Testis (tissue), 3 donors: Measurements from ENCODE around the gene DMRT2. TPM values are rescaled to one million over a fixed set of nuclear protein-coding genes. Genes with fewer than 3 reads are reported as not detected.
A peak's percentile ranks its signal among the peaks of the same experiment; 100 is the strongest.

Experiments used
- DNase-seq: peaks from one replicate; pipeline ENCODE4 v3.0.0-alpha.2; 2019
- H3K27ac ChIP-seq, 2 donors: fragments of 200-600 bp; sonication (generic); one replicate each; pipeline ENCODE4 v1.5.1; 2019
- H3K27me3 ChIP-seq: fragments of 200-600 bp; sonication (generic); one replicate; pipeline ENCODE4 v1.5.1; 2019
- H3K36me3 ChIP-seq: fragments of 200-600 bp; sonication (generic); one replicate; pipeline ENCODE4 v1.5.1; 2017; ENCODE audit warnings: low read depth; ENCODE audit errors: missing control alignments
- H3K4me1 ChIP-seq: fragments of 200-600 bp; sonication (generic); one replicate; pipeline ENCODE4 v1.5.1; 2019
- H3K4me3 ChIP-seq, 2 donors: fragments of 200-600 bp; sonication (generic); one replicate each; pipeline ENCODE4 v1.5.1; 2017 to 2019
- H3K9me3 ChIP-seq: fragments of 200-600 bp; sonication (generic); one replicate; pipeline ENCODE4 v1.5.1; 2017
- CTCF ChIP-seq, 3 experiments: fragments of 450-650 bp in 2 of 3; fragments of 200-600 bp in 1 of 3; sonication (generic) in 1 of 3; IDR thresholded peaks; one replicate each; pipeline ENCODE4 v1.5.1; 2016 to 2019; ENCODE audit warnings: antibody characterized with exemption in 3 of 3, mild to moderate bottlenecking in 2 of 3, moderate library complexity in 1 of 3
- POLR2A ChIP-seq: fragments of 450-650 bp; IDR thresholded peaks from one replicate; pipeline ENCODE4 v1.6.1; 2017; ENCODE audit warnings: antibody characterized with exemption, mild to moderate bottlenecking, moderate library complexity
- WGBS, 2 donors: methylation state at CpG; one replicate each; pipeline ENCODE4 v1.1.5; 2018; 5-methylcytosine and 5-hydroxymethylcytosine counted together
- intact Hi-C: fragments of 100-400 bp; cut with DNase I; formaldehyde crosslinking; loops from one replicate; pipeline ENCODE4 v1.15.1; 2023; ENCODE audit warnings: low total_unique reads
- polyA plus RNA-seq: library from polyadenylated mRNA; stranded (reverse); fragments of 350-450 nt; fragmentation: Illumina TruSeq; extraction: RNeasy Lipid Tissue Mini Kit (QIAGEN cat#74804); gene quantifications from one replicate; pipeline ENCODE4 v1.2.3, GENCODE V29; 2014; ENCODE audit warnings: low read depth, low replicate concordance; ENCODE audit not compliant: insufficient read depth
- total RNA-seq, 2 donors: library from RNA; depleted of rRNA; stranded (reverse); fragments of >200 nt; gene quantifications; one replicate each; pipeline ENCODE4 v1.2.3, GENCODE V29; 2016

Gene DMRT2
- total and polyA plus RNA-seq, 3 donors from 2014 or later = 1.7 to 4.6 (median 2.1) TPM

- H3K4me1 ChIP-seq = peaks cover 8% of the 10 kb centered on the region
- H3K36me3 ChIP-seq = no peaks in the 10 kb centered on the region
- H3K9me3 ChIP-seq = no peaks in the 10 kb centered on the region
- no peak overlapping the region for H3K4me3 ChIP-seq
- TF ChIP-seq POLR2A = no peak
- TF ChIP-seq CTCF (IDR thresholded peaks at IDR 0.05) = no peak
- no peak overlapping the region for H3K27ac ChIP-seq
- intact Hi-C loops = no loop called here
- DNase-seq = no peak
- WGBS, 2 donors = 5 to 14% methylated on average over 2 to 11 of the region's 11 CpGs
- H3K27me3 ChIP-seq = no peaks in the 10 kb centered on the region
These were observed 5.5 kb upstream of the DMRT2 start for GRCh38 chr9:1044643-1045042.

DNA sequence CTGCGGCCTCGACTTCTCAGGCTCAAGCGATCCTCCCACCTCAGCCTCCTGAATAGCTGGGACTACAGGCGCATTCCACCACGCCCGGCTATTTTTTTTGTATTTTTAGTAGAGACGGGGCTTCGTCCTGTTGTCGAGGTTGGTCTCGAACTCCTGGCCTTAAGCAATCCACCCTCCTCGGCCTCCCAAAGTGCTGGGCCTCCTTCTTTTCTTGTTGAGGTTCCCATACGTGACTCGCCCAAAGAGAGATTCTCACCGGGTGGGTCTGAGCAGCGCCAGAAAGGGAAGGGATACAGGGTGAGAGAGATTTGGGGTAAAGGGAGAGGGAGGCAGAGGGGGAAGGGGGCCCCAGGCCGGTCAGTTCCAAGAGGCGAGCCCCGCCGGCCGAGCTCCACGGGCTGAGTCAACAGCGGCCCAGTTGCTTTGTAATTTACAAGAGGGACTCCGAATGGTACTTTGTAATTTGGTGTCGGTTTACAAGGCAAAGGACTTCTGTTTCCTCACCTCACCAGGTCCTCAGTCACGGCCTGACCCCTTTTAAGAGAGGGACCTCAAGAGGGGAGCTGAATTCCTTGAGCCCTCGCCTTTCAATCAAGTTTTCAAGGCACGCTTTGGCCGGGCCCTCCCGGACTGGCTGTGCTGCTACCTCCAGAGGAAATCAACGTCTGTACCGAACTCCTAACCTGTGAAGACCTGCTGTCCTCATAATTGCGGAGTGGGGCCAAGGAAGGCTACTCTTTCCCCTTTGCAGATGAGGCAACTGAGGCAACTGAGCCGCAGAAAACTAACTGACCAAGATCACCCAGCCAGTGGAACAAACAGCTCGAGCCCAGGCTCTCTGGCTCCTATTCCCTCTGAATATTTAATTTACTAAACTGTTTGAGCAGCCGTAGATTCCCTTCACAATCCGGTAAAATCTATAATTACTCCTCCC is 3.3 kb upstream of the DMRT2 start:
- peak overlapping the region in 1 of 2 donors; percentile 27 for H3K4me3 ChIP-seq
- H3K9me3 ChIP-seq = no peaks in the 10 kb centered on the region
- H3K27ac ChIP-seq = no peak overlapping the region
- no peak for DNase-seq
- WGBS, 2 donors = 8 to 12% methylated on average over 30 to 36 of the region's 36 CpGs
- TF ChIP-seq POLR2A (no peak), CTCF (IDR thresholded peaks at IDR 0.05) (no peak)
- H3K4me1 ChIP-seq = peaks cover 8% of the 10 kb centered on the region
- H3K27me3 ChIP-seq = no peaks in the 10 kb centered on the region
- H3K36me3 ChIP-seq = no peaks in the 10 kb centered on the region
- intact Hi-C loops = no loop called here

GRCh38 chr9:1047591-1048230 is 2.4 kb upstream of the DMRT2 start:
- DNase-seq = no peak
- Histone ChIP-seq H3K4me3 (peak overlapping the region in 1 of 2 donors; percentile 27), H3K36me3 (no peaks in the 10 kb centered on the region), H3K4me1 (peaks cover 12% of the 10 kb centered on the region), H3K27ac (no peak overlapping the region), H3K27me3 (no peaks in the 10 kb centered on the region), H3K9me3 (no peaks in the 10 kb centered on the region)
- 1 to 3% methylated on average over 16 to 23 of the region's 23 CpGs for WGBS, 2 donors
- intact Hi-C loops = no loop called here
- TF ChIP-seq CTCF (IDR thresholded peaks at IDR 0.05) = no peak
- no peak for TF ChIP-seq POLR2A

DNA sequence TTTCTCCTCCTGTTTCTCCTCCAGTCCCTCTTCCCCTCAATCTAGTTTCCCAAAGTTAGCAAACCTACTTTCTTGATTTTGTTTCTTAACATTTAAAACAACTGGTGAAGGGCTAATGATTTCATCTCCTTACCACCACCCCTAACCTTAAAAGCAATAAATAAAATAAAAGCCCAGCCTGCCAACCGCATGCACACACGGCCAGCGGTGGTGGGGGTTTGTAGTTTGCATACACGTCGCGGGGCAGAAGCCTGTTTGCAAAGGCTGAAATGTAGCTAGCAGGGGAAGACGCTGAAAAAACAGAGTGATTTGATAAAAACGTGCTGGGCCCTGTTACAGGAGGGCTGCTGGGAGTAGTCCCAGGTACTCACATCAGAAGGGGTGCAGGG is 1.9 kb upstream of the DMRT2 start:
- H3K4me3 ChIP-seq = peak overlapping the region in 1 of 2 donors; percentile 27
- H3K36me3 ChIP-seq = no peaks in the 10 kb centered on the region
- WGBS, 2 donors = 10 to 21% methylated on average over 8 of the region's 8 CpGs
- intact Hi-C loops = no loop called here
- TF ChIP-seq CTCF (IDR thresholded peaks at IDR 0.05) (no peak), POLR2A (no peak)
- H3K27ac ChIP-seq = no peak overlapping the region
- no peaks in the 10 kb centered on the region for H3K27me3 ChIP-seq
- H3K4me1 ChIP-seq = peaks cover 13% of the 10 kb centered on the region
- H3K9me3 ChIP-seq = no peaks in the 10 kb centered on the region
- no peak for DNase-seq
